ENCODE data around the gene MAEA. TPM values are rescaled to one million over a fixed set of nuclear protein-coding genes. Genes with fewer than 3 reads are reported as not detected.
"Not testable (repeated sequence)": the region's sequence is repeated elsewhere in the genome, so short reads cannot be mapped to it uniquely, and the experiment has no call there.

The MAEA gene
- polyA plus RNA-seq, 3 donors = 84.5 to 90.2 (median 88.5) TPM

DNA sequence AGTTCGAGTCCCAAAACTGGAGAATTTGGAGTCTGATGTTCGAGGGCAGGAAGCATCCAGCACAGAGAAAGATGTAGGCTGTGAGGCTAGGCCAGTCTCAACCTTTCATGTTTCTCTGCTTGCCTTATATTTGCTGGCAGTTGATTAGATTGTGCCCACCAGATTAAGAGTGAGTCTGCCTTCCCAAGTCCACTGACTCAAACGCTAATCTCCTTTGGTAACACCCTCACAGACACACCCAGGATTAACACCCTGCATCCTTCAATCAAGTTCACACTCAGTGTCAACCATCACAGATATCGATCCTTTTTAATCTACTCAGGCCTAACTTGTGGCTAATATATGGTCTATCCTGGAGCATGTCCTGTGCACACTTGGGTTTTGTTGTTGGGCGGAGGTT lies 18.0 kb upstream of the MAEA start:
- no peak for DNase-seq

DNA sequence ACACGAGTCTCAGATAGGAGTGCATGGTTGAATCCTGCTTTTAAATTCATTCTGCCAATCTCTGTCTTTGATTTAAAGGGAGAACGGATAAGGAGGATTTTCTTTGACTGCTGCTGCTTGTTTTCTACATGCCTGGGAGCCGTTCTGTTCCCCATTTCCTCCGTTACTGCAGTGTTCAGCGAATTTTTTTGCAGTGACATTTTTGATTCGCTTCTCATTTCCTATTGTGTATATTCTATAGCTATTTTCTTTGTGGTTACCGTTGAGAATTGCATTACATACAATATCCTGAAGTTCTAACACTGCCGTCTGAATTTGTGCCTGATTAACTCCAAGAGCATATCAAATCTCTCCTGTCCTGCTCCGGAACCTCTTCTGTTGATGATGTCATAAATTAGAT lies 14.8 kb upstream of the MAEA start:
- DNase-seq = no peak

DNA sequence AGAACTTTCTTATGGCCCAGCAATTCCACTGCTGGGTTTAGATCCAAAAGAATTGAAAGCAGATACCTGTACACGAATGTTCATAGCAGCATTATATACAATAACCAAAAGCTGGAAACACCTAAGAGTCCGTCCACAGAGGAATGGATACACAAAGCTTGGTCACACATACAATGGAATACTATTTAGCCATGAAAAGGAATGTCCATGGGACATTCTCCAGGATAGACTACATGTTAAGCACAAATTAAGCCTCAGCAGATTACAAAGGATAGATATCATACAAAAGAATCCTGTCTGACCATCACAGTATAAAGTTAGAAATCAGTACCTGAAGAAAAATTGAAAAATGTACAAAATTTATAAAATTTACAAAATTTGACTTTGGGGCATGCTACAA lies 12.7 kb upstream of the MAEA start:
- no peak for DNase-seq

DNA sequence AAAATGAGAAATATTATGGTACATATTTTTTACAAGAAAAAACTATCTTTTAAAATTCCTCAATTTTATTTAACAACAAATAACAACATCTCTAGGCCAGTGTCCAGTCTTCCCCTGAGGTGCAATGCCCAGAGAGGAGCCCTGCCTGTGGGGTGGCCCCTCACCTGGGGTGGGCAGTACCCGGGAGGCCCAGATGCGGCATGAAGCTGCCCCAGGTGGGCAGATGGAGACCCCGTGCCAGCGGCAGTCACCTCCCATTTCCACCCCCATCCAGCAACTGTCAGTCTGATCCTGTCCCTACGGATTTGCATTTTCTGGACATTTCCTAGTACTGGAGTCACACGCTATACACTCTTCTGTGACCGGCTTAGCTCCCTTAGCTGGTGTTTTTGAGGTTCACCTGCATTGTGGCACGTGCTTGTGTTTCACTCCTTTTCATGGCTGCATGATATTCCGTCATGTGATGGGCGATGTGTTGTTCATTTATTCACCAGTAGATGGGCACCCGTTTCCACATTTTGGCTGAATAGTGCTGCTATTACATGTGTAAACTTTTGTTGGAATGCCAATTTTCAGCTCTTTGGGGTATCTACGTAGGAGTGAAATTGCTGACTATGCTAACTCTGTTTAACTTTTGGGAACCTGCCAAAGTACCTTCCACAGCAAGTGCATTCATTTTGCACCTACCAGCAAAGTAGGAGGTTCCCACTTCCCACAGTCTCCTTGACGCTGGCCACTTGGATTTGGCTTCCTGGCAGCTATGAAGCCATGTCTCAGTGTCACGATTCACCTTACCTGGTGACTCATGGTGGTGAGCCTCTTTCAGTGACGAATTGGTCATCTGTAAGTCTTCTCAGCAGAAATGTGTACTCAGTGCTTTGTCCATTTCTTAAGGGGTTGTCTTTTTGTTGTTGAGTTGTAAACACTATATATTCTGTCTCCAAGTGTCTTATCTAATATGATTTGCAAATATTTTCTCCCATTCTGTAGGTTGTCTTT lies 11.7 kb upstream of the MAEA start:
- DNase-seq = no peak

DNA sequence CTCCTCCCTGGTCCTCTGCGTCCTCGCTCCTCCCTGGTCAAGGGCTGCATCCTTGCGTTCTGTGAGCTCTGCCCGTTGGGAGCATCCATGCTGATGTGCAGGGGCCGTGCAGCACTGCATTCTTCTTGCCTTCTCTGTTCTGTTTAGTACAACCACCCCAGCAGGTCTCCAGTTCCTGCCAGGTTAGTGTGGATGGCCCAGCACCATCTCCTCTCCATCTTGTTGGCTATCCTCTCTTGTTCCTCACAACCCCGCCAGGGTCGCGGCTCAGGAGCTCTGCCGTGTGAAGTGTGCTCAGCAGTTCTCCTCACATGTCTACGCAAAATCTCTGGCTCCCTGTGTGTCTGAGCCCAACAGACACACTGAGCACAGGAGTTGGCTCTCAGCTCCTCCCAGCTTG lies 10.4 kb upstream of the MAEA start:
- DNase-seq = no peak

DNA sequence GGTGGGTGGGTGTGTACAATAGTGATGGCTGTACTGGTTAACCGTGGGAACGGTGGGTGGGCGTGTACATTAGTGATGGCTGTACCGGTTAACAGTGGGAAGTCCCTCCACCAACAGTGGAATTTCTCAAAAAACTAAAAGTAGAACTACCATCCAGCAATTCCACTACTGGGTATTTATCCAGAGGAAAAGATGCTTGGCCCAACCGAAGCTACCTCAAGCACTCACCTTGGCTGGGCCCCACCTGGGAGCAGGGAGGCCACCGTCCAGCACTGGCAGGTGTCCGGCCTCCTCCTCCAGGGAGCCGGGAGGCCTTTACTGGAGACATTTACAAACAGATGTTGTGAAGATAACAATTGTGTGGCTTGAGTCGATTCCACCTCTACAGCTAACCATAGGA lies 6.0 kb upstream of the MAEA start:
- no peak for DNase-seq

DNA sequence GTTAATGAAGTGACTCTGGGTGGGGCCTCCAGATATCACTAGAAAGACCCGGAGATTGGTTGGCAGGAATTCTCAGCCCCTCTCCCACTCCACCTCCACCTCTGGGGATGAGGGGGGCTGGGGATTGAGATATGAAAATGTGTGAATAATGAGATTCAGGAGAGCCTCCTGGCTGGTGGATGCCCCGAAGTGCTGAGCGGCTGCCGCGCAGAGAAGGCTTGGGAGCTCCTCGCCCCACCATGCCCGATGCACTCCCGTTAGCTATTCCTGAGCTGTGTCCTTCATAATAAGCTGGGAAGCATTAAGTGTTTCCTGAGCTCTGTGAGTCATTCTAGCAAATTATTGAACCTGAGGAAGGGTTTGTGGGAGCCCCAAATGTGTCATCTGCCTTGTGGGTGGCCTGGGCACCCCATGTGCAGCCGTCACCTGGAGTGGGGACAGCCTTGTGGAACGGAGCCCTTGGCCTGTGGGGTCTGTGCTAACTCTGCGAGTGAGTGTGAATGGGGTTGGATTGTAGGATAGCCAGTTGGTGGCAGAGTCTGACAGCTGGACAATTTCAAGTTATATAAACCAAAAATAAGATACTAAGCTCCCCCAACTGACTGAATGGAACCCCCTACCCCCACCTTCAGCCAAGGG lies 4.4 kb upstream of the MAEA start:
- no peak for DNase-seq

DNA sequence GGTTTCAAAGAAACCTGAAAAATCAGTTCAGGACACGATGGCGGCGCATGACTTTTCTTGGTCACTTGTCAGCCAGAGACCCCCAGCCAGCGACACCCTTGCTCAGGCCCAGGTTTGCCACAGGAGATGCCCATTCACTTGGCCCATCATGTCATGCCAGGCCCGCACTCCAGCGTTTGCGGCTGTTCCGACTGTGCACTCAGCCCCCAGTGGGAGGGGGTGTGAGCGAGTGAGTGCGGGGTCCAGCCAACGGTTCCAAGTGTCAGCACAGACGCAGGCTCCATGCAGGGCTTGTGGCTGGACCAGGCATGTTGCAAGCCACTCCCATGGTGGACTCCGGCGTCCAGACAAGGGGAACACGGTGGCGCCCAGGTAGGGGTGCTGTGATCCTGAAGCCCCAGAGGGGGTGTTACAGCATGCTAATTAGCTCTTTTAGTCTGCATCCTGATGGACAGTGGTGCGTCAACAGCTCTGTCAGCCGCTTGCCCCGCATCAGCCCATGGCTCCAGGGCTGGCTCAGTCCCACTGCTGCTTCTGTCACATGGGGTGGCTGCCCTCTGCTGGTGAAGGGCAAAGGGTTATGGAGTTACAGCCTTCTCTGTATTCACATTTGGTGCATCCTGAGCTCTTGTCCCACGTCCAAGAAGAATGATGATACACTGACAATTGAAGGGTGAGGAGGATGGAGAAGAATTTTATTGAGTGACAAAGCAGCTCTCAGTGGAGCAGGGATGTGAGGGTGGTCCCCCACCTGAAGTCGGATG lies 3.7 kb upstream of the MAEA start:
- DNase-seq = no peak

DNA sequence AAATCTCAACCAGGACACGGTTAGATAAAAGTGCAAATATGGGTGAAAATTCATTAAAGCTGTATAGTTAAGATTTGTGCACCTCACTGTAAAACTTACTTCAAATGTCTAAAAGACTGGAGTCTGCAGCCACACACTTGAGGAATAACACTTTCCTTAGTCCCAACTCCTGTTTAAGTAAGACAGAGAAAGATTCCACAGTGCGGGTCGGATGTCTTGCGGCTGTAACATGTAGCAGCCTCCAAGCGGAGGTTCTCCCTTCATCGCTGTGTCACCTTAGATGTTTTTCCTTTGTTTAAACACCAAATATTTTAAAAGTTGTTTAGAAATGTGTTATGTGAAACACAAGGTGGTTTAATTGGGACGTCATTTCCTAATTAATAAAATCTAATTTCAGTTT lies 905 bp upstream of the MAEA start:
- no peak for DNase-seq

DNA sequence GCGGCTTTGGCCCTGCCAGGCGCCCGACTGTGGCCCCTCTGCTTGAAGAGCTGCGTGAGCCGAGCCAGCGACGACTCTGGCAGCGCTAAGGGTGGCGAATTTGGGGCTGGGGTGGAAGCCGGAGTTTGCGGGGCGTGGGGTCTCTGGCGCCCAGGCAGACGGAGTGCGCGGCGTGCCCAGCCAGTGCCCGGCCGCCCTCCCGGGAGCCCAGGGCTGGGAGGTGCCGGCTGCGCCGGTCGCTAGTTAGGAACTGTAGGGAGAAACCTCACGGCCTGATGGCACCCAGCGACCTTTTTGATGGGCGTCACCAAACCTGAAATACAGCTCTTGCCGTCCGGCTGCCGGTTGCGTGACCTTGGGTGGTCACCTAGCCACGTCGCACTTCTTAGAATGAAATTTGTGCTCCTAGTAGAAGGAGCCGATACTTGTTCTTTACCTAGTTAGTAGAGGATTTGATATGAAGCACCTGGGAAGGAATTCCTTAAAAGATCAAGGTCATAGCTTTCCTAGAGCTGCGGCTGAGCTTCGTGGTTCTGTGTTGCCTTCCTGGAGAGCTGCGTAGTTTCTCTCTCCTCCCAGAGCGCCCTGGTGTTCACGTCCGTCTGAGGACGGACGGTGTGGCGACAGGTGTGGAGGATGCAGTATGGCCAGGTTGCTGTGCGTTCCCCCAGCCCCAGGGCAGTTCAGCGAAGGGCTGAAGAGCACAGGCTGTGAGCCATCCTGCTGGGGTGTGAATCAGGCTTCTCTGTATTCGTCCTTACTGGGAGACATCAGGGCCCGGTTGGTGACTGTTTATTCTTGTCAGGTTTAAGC lies 680 bp downstream of the MAEA start:
- DNase-seq = peak; percentile 34

DNA sequence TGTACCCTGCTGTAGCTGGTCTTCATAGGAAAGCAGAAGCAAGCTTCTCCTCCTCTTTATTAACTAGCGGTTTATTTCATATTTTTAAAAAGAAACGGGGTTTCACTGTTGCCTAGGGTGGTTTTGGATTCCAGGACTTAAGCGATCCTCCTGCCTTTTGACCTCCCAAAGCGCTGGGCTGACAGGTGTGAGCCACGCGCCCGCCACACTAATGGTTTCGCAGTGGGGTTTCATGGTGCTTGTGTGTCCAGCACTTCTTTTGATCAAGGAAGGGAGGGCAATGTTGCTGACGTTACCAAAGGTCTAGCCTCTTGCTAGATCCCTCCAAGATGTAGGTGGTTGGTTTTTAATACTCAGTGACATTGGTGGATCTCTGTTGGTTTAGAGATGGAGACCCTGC lies 1.4 kb downstream of the MAEA start:
- no peak for DNase-seq

DNA sequence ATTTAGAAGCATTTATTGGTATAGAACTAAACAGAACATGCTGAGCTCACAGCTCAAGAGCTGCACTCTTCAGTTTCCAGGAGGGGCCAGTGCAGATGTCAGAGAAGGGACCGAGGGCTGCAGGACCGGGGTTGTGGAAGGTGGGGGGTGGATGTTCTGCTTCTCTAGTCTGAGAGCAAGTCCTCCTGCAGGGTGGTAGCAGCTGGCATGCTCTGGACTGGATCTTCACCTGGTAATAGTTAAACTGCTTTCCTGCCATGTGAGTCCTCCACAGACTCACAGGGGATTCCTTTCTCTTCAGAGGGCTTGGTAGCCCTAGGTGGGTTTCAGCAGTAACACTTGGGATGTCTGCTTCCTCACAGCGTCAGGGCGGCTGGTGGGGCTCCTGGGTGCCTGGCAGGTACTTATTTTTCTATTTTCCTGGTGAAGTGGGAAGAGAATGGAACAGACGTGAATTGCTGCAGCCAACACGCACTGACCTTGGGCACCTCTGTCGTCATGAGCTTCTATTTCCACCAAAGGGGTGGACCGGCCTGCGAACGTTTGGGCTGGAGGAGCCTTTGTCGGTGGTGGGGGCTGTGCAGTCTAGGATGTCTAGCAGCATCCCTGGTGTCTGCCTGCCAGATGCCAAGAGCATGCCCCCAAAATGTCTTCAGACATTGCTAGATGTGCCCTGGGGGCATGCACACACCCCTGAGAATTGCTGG lies 2.5 kb downstream of the MAEA start:
- DNase-seq = no peak

DNA sequence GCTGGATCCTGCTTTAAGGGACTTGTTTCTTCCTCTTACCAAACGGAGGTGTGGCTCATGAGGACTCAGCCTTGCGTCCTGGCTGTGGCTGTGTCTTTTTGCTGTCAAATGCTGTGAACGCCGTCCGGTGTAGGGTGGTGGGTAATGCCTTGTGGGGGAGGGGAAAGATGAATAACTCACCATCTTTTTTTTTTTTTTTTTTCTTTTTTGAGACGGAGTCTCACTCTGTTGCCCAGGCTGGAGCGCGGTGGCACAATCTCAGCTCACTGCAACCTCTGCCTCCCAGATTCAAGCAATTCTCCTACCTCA lies 3.0 kb downstream of the MAEA start:
- DNase-seq = not testable (repeated sequence)

DNA sequence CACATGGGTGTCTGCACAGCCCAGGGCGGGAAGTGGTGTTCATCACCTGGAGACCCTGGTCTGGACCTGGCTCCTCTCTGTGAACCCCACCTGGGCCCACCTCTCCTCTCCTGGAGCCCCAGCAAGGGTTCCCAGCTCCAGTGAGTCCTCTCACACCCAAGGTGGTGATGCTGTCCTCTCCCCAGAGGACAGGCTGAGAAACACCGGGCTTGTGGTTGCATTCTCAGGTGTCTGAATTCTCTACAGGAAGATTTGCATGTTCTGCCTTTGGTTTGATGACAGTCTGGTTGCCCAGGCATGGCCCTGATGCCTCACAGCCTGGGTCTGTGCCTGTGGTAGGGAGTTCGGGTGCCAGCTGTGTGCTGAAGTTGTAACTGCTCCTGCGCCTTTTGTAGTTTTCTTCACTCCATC lies 3.8 kb downstream of the MAEA start:
- DNase-seq = no peak

DNA sequence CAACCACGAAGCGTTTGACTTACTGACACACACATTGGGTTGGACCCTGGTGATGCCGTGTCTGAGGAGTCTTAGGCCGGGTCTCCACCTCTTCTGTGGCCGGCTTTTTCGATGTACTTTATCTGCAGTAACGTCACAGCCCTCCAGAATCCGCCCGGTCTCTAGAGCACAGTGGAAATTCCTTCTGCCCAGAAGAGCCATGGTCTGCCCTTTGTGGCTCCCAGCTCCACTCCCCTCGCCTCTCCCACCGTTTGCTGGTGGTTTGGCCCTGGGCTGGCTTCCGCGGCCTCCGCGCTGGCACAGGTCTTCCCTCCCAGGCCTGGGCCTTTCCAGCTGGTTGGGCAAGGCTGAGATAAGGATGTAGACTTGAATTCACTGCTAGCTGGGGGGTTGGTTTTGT lies 4.3 kb downstream of the MAEA start:
- DNase-seq = no peak

DNA sequence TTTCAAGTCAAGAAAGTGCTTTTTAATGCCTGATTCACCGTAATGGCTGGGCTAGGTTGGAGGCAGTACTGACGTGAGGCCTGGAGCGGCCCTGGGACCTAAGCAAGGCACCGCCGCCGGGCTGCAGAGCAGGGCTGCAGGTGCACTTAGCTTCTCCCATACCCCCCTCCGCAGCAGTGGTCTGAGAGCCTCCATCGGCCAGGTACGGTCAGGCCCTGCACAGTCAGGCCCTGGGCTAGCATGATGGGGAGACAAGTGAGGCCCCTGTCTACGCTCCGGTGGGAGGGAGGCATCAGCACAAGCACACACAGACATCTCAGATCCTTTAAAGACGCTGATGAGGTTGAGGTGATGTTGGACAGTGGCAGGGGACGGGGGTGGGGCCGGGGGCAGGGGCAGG lies 4.7 kb downstream of the MAEA start:
- DNase-seq = no peak

DNA sequence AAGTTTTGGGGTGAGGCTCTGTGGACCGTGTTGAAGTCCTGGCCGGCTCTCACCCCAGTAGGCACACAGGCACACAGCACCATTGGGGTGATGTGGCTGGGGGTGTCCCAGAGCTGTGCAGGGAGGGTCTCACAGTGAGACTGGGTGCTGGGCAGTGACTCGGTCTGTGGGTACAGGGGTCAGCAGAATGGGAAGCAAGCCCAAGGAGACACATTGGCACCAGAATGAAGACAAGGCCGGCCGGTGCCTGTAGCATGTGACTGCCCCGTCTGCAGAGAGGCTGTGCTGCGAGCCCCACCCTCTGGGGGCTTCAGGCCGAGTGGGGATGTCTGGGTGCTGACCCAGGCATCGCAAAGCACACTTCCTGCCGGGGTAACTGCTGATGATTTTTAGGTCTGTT lies 5.2 kb downstream of the MAEA start:
- no peak for DNase-seq

DNA sequence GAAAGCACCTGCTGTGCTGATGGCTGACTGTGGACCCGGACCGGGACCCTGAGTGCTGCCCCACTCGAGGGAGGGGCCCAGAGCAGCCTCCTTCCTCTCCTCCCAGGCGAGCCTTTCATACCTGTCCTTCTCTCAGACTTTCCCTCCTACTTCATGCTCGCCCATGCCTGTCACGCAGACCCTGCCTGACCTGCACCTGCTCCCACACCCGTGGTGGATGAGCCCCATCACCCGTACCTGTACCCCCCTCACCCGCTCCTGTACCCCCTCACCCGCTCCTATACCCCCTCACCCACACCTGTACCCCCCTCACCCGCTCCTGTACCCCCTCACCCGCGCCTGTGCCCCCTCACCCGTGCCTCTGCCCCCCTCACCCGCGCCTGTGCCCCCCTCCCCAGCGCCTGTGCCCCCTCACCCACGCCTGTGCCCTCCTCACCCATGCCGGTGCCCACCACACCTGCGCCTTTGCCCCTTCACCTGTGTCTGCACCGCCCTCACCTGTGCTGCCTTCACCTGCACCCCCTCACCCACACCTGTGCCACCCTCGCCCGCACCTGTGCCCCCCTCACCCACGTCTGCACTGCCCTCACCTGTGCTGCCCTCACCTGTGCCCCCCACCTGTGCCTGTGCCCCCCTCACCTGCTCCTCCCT lies 5.8 kb downstream of the MAEA start:
- no peak for DNase-seq

DNA sequence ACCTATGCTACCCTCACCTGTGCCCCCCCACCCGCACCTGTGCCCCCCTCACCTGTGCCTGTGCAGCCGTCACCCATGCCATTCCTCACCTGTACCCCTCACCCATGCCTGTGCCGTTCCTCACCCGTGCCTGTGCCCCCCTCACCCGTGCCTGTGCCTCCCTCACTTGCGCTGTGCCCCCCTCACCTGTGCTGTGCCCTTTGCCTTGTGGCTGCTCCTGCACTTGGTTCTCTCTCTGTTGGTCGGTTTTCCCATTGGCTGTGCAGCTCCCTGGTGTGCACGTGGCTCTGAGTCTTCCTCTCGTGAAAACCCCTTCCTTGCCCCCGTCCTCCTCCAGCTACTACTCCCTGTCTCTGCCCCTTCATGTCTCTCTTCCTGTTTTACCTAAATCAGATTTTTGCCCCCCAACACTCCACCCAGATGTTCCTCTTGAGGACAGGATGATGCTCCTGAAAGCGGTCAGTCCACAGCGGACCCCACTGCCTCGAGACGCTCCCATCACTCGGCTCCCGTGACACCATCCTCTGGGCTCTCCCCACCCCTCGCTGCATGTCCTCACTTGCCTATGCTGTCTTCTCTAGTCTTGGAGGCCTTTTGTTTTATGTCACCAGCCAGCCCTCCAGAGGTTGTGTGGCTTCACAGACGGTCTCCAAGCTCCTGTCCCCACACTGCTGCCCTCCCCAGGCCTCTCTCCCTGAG lies 6.8 kb downstream of the MAEA start:
- DNase-seq = no peak

DNA sequence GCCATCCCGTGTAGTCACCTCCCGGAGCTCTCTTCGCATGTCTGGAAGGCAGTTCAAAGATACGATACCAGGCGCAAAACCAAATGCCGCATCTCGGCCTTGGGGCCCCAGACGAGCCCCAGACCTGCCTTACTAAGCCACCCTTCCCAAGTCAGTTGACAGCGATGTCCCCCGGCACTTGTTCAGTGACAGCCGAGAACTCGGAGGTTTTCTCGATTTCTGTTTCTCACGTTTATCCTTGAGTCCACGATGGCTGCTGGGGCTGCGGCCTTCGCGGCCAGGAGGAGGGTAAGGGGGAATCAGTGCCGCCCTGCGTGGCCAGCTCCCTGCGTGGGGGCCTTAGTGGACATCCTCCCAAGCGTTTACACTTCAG lies 7.3 kb downstream of the MAEA start:
- DNase-seq = no peak
